Skeletal muscle tissue (tissue), 4 donors: Measurements from ENCODE around the gene PDX1. TPM values are rescaled to one million over a fixed set of nuclear protein-coding genes. Genes with fewer than 3 reads are reported as not detected.

Experiments used
- H3K27ac ChIP-seq: one replicate; pipeline ENCODE4 v1.7.0; 2013; ENCODE audit warnings: mild to moderate bottlenecking, low read depth, low read length, inconsistent platforms
- H3K27me3 ChIP-seq, 3 donors: one replicate each; pipeline ENCODE4 v1.7.0; 2013; ENCODE audit warnings: low read length in 3 of 3; ENCODE audit not compliant: control insufficient read depth in 3 of 3, insufficient read depth in 3 of 3
- H3K36me3 ChIP-seq, 3 donors: one replicate each; pipeline ENCODE4 v1.7.0; 2013; ENCODE audit warnings: low read length in 3 of 3; ENCODE audit not compliant: control insufficient read depth in 3 of 3, insufficient read depth in 3 of 3
- H3K4me1 ChIP-seq, 3 donors: one replicate each; pipeline ENCODE4 v1.7.0; 2013; ENCODE audit warnings: low read length in 3 of 3, mild to moderate bottlenecking in 3 of 3; ENCODE audit not compliant: control insufficient read depth in 3 of 3, insufficient read depth in 3 of 3
- H3K4me3 ChIP-seq, 3 donors: one replicate each; pipeline ENCODE4 v1.7.0; 2013; ENCODE audit warnings: low read length in 3 of 3
- H3K9ac ChIP-seq, 3 donors: one replicate each; pipeline ENCODE4 v1.7.0; 2013; ENCODE audit warnings: low read length in 3 of 3, mild to moderate bottlenecking in 3 of 3, moderate library complexity in 2 of 3, low read depth in 1 of 3
- H3K9me3 ChIP-seq, 3 donors: one replicate each; pipeline ENCODE4 v1.7.0; 2013; ENCODE audit warnings: low read length in 3 of 3; ENCODE audit not compliant: control insufficient read depth in 3 of 3
- total RNA-seq: library from RNA; depleted of rRNA; stranded (reverse); fragments of >200 nt; gene quantifications from one replicate; pipeline ENCODE4 v1.2.3, GENCODE V29; 2014
- donor health status: Osteomylitis.

The PDX1 gene
- total RNA-seq, 1 donor from 2014 or later = not detected

- H3K27me3 ChIP-seq = peaks cover 60 to 80% (median 67%) of the 10 kb centered on the region in 3 donors
- H3K27ac ChIP-seq = no peak overlapping the region
- H3K9ac ChIP-seq = no peak overlapping the region
- peaks cover 0 to 2% (median 0%) of the 10 kb centered on the region in 3 donors for H3K9me3 ChIP-seq
- H3K4me3 ChIP-seq = no peak overlapping the region
- H3K4me1 ChIP-seq = peaks cover 7 to 13% (median 11%) of the 10 kb centered on the region in 3 donors
- no peaks in the 10 kb centered on the region for H3K36me3 ChIP-seq
Measured at GRCh38 chr13:27915301-27916207, 4.2 kb upstream of the PDX1 start.

GRCh38 chr13:27917121-27917947 lies 2.5 kb upstream of the PDX1 start:
- Histone ChIP-seq H3K27ac (no peak overlapping the region), H3K9me3 (peaks cover 0 to 2% (median 0%) of the 10 kb centered on the region in 3 donors), H3K4me1 (peaks cover 16 to 31% (median 20%) of the 10 kb centered on the region in 3 donors), H3K36me3 (no peaks in the 10 kb centered on the region), H3K27me3 (peaks cover 78 to 88% (median 85%) of the 10 kb centered on the region in 3 donors), H3K4me3 (no peak overlapping the region), H3K9ac (no peak overlapping the region)

GRCh38 chr13:27918041-27918917 lies 1.5 kb upstream of the PDX1 start:
- Histone ChIP-seq H3K27ac (no peak overlapping the region), H3K4me3 (no peak overlapping the region), H3K4me1 (peaks cover 16 to 40% (median 20%) of the 10 kb centered on the region in 3 donors), H3K9me3 (peaks cover 0 to 2% (median 0%) of the 10 kb centered on the region in 3 donors), H3K36me3 (no peaks in the 10 kb centered on the region), H3K27me3 (peaks cover 87 to 94% (median 94%) of the 10 kb centered on the region in 3 donors), H3K9ac (no peak overlapping the region)

DNA sequence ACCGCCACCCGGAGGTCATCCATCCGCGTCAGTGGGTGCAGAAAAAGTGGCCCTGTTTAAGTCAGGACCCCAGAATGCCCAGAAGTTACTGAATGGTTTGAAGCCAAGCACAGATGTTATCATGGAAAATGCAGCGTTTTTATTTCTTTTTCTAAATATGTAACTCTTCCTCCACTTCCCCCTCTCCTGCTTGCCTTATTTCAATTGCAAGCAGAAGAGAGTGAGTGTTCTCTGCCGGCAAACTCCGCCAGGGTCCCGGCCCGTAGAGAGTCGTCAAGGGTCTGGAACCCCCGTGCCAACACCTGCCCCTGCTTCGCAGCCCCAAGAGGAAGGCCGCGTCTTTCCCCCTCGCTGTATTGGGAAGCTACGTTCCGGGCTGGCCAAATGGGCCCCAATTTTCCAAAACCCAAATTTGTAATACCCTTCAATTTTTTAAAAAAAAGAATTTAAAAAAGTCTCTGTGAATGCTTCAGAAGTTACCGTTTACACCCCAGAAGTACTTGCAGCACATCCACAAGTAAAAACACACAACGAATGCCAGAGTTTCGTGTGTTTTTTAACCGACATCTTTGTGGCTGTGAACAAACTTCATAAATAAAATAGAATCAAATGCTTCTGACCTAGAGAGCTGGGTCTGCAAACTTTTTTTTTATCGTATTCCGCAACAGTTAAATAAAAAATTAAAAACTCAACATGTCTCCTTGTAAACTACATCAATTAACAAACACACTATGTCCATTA lies 712 bp upstream of the PDX1 start:
- Histone ChIP-seq H3K27ac (no peak overlapping the region), H3K27me3 (peaks cover 88 to 95% (median 94%) of the 10 kb centered on the region in 3 donors), H3K4me1 (peaks cover 16 to 40% (median 20%) of the 10 kb centered on the region in 3 donors), H3K36me3 (no peaks in the 10 kb centered on the region), H3K4me3 (no peak overlapping the region), H3K9me3 (peaks cover 0 to 2% (median 0%) of the 10 kb centered on the region in 3 donors), H3K9ac (no peak overlapping the region)

DNA sequence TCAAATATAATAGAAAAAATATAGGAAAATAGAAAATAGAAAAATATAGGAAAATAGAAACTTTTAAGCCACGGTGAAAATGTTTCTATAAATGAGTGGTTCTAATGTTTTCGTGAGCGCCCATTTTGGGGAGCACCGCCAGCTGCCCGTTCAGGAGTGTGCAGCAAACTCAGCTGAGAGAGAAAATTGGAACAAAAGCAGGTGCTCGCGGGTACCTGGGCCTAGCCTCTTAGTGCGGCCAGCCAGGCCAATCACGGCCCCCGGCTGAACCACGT lies 204 bp upstream of the PDX1 start:
- Histone ChIP-seq H3K27me3 (peaks cover 93 to 98% (median 93%) of the 10 kb centered on the region in 3 donors), H3K4me3 (peak overlapping the region in 2 of 3 donors; percentile 22 to 43), H3K9ac (no peak overlapping the region), H3K27ac (no peak overlapping the region), H3K9me3 (peaks cover 0 to 2% (median 0%) of the 10 kb centered on the region in 3 donors), H3K4me1 (peaks cover 16 to 40% (median 20%) of the 10 kb centered on the region in 3 donors), H3K36me3 (no peaks in the 10 kb centered on the region)

DNA sequence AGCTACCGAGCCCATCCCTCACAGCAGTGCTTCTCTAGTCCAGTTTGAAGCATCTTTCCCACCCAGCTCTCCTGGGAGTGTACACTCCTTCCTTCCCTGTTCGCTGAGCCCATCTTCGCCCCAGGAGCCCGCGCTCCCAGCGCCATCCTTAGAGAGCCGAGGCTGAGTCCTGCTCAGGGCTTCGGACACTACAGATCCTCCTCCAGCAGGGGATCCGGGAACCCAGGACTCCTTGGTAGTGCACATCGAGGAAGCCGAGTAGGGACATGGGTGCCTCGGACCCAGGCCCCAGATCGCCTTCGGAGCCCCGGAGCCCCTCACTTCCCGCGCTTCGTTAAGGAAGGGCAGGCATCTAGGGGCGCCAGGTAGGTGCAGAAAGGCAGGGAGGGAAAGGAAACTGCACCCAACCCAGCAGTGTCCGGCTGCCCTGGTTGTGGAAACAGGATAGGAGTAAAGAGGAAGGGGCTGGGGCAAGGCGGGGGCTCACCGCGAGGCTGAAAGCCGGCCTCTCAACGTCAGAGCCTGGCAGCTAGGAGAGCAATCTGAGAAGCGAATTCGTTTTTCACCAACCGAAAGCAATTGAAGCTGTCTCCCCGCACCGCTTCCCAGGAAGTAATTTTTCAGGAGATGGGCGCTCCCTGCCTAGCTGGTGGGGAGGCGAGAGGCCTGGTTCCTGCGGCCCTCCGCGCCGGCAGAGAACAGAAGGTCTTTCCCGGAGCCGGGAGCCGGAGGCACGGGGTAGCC lies 1.0 kb downstream of the PDX1 start:
- Histone ChIP-seq H3K9ac (peak overlapping the region in 2 of 3 donors; percentile 8 to 50), H3K4me3 (peak overlapping the region; percentile 45 to 67 (median 65)), H3K9me3 (no peaks in the 10 kb centered on the region), H3K27ac (no peak overlapping the region), H3K4me1 (peaks cover 16 to 40% (median 20%) of the 10 kb centered on the region in 3 donors), H3K27me3 (peaks cover 93 to 98% (median 97%) of the 10 kb centered on the region in 3 donors), H3K36me3 (no peaks in the 10 kb centered on the region)

DNA sequence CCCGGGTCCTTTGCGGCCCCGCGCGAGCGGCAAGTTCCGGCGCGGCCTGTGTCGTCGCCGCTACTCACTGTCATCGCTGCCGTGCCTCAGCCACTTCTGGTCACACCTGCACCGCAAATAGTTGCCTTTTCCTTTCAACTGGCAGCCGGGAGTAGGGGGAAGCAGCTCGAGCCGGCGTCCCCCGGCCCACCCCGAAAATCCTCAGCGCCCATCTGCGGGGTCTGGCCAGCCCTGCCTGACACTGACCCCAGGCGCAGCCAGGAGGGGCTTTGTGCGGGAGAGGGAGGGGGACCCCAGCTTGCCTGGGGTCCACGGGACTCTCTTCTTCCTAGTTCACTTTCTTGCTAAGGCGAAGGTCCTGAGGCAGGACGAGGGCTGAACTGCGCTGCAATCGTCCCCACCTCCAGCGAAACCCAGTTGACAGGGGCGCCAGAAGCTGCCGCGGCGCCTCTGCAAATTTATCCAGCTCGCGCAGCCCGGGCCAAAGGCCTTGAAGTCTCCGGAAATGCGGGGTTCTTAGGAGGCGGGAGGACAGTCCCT lies 1.7 kb downstream of the PDX1 start:
- Histone ChIP-seq H3K36me3 (no peaks in the 10 kb centered on the region), H3K4me3 (peak overlapping the region; percentile 45 to 67 (median 65)), H3K9ac (peak overlapping the region in 1 of 3 donors; percentile 50), H3K27me3 (peaks cover 95 to 99% (median 98%) of the 10 kb centered on the region in 3 donors), H3K4me1 (peaks cover 16 to 40% (median 20%) of the 10 kb centered on the region in 3 donors), H3K27ac (no peak overlapping the region), H3K9me3 (no peaks in the 10 kb centered on the region)

DNA sequence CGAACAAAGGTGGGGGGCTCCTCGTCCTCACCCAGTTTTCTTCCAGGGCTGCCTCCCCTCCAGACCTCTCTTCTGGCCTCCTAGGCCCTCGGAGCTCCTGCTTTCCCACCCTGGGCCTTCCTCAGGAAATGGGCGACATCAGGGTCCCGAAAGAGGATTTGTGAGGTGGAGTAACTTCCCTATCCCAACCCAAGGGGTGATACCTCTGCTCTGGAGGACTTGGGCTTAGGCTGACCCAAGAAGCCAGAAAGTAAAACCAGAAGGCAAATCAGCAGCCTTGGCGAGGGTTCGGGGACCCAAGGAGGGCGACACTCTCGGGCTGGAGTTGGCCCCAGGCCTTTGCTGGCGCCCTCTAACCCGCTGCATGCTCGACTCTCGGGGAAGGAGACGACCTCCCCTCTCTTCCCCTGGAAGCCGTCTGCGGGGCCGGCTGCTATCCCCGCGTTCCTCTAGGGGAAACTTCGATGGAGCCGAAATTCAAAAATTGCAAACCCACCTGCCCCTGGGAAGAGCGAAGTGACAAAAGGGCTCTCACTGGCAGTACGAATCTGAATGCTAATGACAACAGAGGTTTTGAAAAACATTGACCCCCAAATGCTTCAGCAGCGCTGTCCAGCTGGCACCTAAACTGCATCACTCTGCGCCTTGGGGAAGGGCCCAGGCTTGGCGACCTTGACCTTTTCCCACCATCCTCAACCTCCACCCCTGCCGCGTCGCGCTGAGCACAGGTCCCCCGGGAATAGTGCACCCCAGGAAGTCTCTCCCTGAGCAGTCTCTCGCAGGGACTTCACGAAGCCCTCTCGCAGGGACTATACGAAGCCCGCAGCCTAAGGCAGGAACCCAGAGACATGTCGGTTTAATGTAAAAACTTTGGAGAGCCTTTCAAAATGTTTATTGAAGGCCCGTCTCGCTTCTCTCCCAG lies 2.4 kb downstream of the PDX1 start:
- Histone ChIP-seq H3K9me3 (no peaks in the 10 kb centered on the region), H3K36me3 (no peaks in the 10 kb centered on the region), H3K9ac (no peak overlapping the region), H3K27me3 (peaks cover 95 to 99% (median 98%) of the 10 kb centered on the region in 3 donors), H3K27ac (no peak overlapping the region), H3K4me1 (peaks cover 16 to 37% (median 19%) of the 10 kb centered on the region in 3 donors), H3K4me3 (no peak overlapping the region)
